ENCODE results near the gene ADRA2C.

ADRA2C gene

DNA sequence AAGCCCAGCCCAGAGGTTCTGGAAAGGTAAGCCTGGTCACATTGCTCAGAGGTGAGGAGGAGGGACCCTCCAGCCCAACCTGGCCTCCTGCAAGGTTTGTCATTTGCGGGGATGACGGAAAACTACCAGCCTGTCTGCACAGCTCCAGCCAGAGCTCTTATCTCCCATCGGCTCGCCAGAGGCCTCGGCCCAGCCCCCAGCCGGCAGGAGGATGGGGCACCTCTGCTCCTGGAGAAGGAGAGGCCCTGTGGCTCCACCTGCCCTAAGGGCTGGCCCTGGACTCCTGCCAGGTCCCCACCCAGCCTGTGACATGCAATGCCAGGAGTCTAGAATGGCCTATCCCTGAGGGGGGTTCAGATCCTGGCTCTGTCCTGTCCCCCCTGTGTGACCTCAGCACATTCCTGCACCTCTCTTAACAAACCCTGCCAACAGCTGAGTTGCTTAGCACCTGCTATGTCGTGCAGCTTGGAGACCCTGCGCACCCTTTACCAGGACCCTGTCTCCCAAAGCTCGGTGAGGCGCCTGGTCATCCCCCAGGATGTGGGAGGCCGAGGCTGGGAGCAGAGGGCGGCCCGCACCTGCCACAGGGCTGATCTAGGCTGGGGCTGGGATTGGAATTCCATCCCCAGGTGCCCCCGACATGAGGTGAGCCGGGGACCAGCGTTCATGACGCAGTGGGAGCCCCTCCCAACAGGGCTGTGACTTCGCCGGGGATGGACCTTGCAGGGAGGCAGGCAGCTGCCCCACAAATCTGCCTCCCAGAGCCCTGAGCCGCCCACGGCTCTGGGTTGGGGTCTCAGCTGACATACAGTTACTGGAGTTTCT, 14.4 kb downstream of the ADRA2C start:
- TF ChIP-seq CTCF (IDR thresholded peaks at IDR 0.05; ENCODE audit: insufficient read depth, low read depth, low read length, missing control alignments) = no peak
- H3K4me3 ChIP-seq (ENCODE audit: low read length) = no peak overlapping the region
- DNase-seq (ENCODE audit: low read depth) = no peak

DNA sequence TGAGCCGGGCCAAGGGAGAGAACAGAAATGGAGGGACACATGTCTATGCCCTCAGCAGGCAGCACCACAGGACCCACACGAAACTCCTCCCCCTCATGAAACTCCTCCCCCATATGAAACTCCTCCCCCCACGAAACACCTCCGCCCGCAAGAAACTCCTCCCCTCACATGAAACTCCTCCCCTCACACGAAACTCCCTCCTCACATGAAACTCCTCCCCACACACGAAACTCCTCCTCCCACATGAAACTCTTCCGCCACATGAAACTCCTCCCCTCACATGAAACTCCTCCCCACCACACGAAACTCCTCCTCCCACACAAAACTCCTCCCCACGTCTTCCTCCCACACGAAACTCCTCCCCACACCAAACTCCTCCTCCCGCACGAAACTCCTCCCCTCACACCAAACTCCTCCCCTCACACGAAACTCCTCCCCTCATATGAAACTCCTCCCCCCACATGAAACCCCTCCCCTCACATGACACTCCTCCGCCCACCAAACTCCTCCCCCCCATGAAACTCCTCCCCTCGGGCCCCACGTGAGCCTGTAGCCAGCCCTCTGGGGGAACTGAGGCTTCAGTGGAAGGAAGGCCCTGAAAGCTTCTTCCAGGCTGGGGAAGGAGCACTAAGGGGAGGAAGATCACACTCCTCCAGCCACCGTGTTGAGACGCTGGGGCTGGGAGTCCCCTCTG, 15.2 kb downstream of the ADRA2C start:
- TF ChIP-seq CTCF (IDR thresholded peaks at IDR 0.05; ENCODE audit: insufficient read depth, low read depth, low read length, missing control alignments) = no peak
- H3K4me3 ChIP-seq (ENCODE audit: low read length) = no peak overlapping the region
- DNase-seq (ENCODE audit: low read depth) = no peak

DNA sequence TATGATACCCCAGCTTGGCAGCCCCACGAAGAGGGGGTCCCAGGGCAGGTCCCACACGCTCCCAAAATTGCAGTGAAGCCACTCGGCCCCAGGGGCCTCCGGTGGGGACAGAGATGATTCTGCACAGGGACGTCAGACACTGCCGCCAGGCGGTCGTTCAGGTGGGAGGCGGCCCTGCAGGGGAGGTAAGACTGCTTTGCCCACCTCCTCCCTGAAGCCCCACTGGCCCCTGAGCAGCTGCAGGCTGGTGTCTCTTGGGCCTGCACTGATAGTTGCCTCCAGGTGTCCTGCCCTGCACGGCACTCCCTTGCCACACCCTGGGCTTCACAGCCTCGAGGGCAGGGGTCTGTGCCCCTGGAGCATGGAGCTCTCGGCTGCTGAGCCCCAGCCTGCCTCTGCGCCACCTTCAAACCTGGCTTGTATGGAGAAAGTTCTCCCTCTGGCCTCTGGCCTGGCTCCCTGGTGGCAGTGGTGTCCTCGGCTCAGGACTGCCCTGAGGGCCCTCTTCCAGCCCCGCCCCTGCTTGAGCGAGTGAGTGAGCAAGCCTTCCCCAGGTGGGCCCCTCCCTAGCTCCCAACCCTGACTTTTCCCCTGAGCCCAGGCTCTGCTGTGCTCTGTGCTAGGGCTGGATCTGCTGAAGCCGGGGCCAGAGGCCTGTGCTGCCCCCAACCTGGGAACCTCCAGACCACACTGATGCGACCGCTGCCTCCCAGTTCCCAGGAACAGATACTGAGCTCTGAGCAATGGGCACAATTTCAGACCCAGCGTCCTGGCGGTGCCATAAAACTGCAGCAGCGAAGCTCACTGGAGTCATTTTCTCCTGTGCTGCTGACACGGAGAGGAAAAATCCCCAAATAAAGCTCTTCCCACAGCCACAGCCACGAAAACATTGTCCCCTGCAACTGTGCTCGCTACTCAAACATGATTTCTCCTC, 16.1 kb downstream of the ADRA2C start:
- H3K4me3 ChIP-seq (ENCODE audit: low read length) = no peak overlapping the region
- no peak for DNase-seq (ENCODE audit: low read depth)
- no peak for TF ChIP-seq CTCF (IDR thresholded peaks at IDR 0.05; ENCODE audit: insufficient read depth, low read depth, low read length, missing control alignments)

GRCh38 chr4:3783693-3784306, 17.6 kb downstream of the ADRA2C start:
- H3K4me3 ChIP-seq (ENCODE audit: low read length) = no peak overlapping the region
- no peak for DNase-seq (ENCODE audit: low read depth)
- TF ChIP-seq CTCF (IDR thresholded peaks at IDR 0.05; ENCODE audit: insufficient read depth, low read depth, low read length, missing control alignments) = no peak

DNA sequence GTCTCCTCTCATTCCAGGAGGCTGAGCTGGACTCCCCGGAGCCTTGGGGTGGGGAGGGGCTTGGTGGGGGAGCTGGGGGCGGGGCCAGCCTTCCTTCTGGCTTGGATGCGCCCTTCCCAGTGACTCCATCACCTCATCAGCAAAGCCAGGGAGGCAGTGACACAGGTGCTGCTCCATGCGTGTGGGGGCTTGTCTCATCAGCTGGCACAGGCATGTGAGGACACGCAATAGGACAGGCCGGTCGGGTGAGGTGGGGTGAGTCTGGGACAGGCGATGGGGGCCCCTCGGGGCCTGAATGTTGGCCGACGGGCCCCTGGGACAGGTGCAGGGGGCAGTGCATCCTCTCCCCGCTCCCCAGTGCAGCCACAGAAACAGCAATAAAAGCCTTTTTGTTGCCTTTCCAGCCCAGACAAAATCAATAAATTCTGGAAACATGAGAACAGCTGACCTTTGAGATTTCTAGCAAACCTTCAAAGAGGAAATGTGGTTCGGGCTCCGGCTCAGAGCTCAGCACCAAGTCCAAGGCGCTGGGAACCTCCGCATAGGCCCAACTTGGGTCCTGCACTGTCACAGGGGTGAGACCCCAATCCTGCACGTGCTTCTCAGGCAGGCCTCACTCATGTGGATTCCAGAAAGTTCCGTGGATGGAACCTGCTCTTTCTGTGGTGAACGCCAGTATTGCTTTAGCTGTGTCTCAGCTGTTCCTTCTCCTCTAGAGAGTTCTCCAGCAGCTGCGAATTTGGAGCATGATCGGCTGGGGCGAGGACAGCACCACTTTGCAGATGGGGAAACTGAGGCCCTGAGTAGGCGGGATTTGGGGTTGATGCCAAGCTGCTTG, 18.5 kb downstream of the ADRA2C start:
- DNase-seq (ENCODE audit: low read depth) = peak; percentile 14
- TF ChIP-seq CTCF (IDR thresholded peaks at IDR 0.05; ENCODE audit: insufficient read depth, low read depth, low read length, missing control alignments) = no peak
- H3K4me3 ChIP-seq (ENCODE audit: low read length) = no peak overlapping the region

- no peak for DNase-seq (ENCODE audit: low read depth)
- no peak for TF ChIP-seq CTCF (IDR thresholded peaks at IDR 0.05; ENCODE audit: insufficient read depth, low read depth, low read length, missing control alignments)
- H3K4me3 ChIP-seq (ENCODE audit: low read length) = no peak overlapping the region
These were observed 19.0 kb downstream of the ADRA2C start for GRCh38 chr4:3785292-3785565.

Data from epithelial cell of esophagus (primary cell).